H9 (cell line): Measurements from ENCODE around the gene SLC25A22. TPM values are rescaled to one million over a fixed set of nuclear protein-coding genes. Genes with fewer than 3 reads are reported as not detected.

Experiments
- DNase-seq: peaks from one replicate; pipeline ENCODE4 v3.0.0-alpha.2; 2017
- H2AFZ ChIP-seq: one replicate; pipeline ENCODE4 v1.6.1; 2013; ENCODE audit warnings: mild to moderate bottlenecking, low read length, control low read depth, moderate library complexity
- H2AK5ac ChIP-seq: 2 replicates; pipeline ENCODE4 v1.6.1; 2013; ENCODE audit warnings: low read length, control low read depth, mixed read lengths; ENCODE audit not compliant: insufficient read length
- H2BK120ac ChIP-seq: one replicate; pipeline ENCODE4 v1.6.1; 2013; ENCODE audit warnings: low read depth, mild to moderate bottlenecking, low read length, control low read depth, inconsistent platforms; ENCODE audit not compliant: poor library complexity, severe bottlenecking
- H2BK12ac ChIP-seq: 2 replicates; pipeline ENCODE4 v1.6.1; 2013; ENCODE audit warnings: low read length, control low read depth, mixed read lengths, low read depth; ENCODE audit not compliant: insufficient read length
- H2BK15ac ChIP-seq: 2 replicates; pipeline ENCODE4 v1.6.1; 2013; ENCODE audit warnings: low read depth, low read length, control low read depth
- H2BK20ac ChIP-seq: one replicate; pipeline ENCODE4 v1.6.1; 2013; ENCODE audit warnings: low read depth, mild to moderate bottlenecking, low read length, control low read depth, inconsistent platforms; ENCODE audit not compliant: poor library complexity, severe bottlenecking
- H2BK5ac ChIP-seq: 2 replicates; pipeline ENCODE4 v1.6.1; 2013; ENCODE audit warnings: low read length, control low read depth, mixed read lengths; ENCODE audit not compliant: insufficient read length
- H3K14ac ChIP-seq: 2 replicates; pipeline ENCODE4 v1.6.1; 2013; ENCODE audit warnings: low read length, control low read depth; ENCODE audit not compliant: insufficient read depth
- H3K18ac ChIP-seq: 2 replicates; pipeline ENCODE4 v1.6.1; 2013; ENCODE audit warnings: low read depth, mild to moderate bottlenecking, mixed read lengths, low read length, control low read depth; ENCODE audit not compliant: insufficient read length
- H3K23ac ChIP-seq: 2 replicates; pipeline ENCODE4 v1.6.1; 2013; ENCODE audit warnings: low read length, control low read depth, mixed read lengths, low read depth; ENCODE audit not compliant: insufficient read length
- H3K23me2 ChIP-seq: 2 replicates; pipeline ENCODE4 v1.6.1; 2013; ENCODE audit warnings: low read depth, mild to moderate bottlenecking, mixed read lengths, low read length, control low read depth; ENCODE audit not compliant: insufficient read length, poor library complexity, severe bottlenecking
- H3K27ac ChIP-seq: 2 replicates; pipeline ENCODE4 v1.5.1; 2013; ENCODE audit warnings: low read length, control low read depth, mixed read lengths, low read depth; ENCODE audit not compliant: insufficient read length
- H3K27me3 ChIP-seq: 2 replicates; pipeline ENCODE4 v1.6.1; 2013; ENCODE audit warnings: low read length, control low read depth, inconsistent platforms; ENCODE audit not compliant: insufficient read depth
- H3K4ac ChIP-seq: 2 replicates; pipeline ENCODE4 v1.6.1; 2013; ENCODE audit warnings: low read depth, mild to moderate bottlenecking, control low read depth, inconsistent platforms, low read length, moderate library complexity
- H3K4me1 ChIP-seq: 2 replicates; pipeline ENCODE4 v1.6.1; 2013; ENCODE audit warnings: low read length, control low read depth, inconsistent platforms; ENCODE audit not compliant: insufficient read depth
- H3K4me2 ChIP-seq: 2 replicates; pipeline ENCODE4 v1.6.1; 2013; ENCODE audit warnings: low read length, control low read depth, mixed read lengths; ENCODE audit not compliant: insufficient read length, insufficient read depth
- H3K56ac ChIP-seq: 2 replicates; pipeline ENCODE4 v1.6.1; 2013; ENCODE audit warnings: low read depth, mild to moderate bottlenecking, mixed read lengths, low read length, control low read depth; ENCODE audit not compliant: insufficient read length
- H3K79me1 ChIP-seq: 2 replicates; pipeline ENCODE4 v1.6.1; 2013; ENCODE audit warnings: low read depth, mild to moderate bottlenecking, moderate library complexity, low read length, control low read depth, inconsistent platforms; ENCODE audit not compliant: insufficient read depth, poor library complexity, severe bottlenecking
- H3K79me2 ChIP-seq: 2 replicates; pipeline ENCODE4 v1.6.1; 2013; ENCODE audit warnings: low read length, control low read depth, inconsistent platforms; ENCODE audit not compliant: insufficient read depth
- H3K9ac ChIP-seq: 2 replicates; pipeline ENCODE4 v1.6.1; 2013; ENCODE audit warnings: low read length, control low read depth, mixed read lengths; ENCODE audit not compliant: insufficient read length; ENCODE audit errors: extremely low read depth
- H3K9me3 ChIP-seq: one replicate; pipeline ENCODE4 v1.6.1; 2013; ENCODE audit warnings: low read depth, low read length, inconsistent platforms; ENCODE audit not compliant: control insufficient read depth
- H3T11ph ChIP-seq: one replicate; pipeline ENCODE4 v1.6.1; 2013; ENCODE audit warnings: mild to moderate bottlenecking, low read length, control low read depth, inconsistent platforms
- H4K20me1 ChIP-seq: one replicate; pipeline ENCODE4 v1.6.1; 2013; ENCODE audit not compliant: control insufficient read depth, insufficient read length, insufficient read depth
- H4K5ac ChIP-seq: 2 replicates; pipeline ENCODE4 v1.6.1; 2013; ENCODE audit warnings: low read depth, mild to moderate bottlenecking, mixed read lengths, low read length, control low read depth; ENCODE audit not compliant: insufficient read length
- H4K8ac ChIP-seq: replicated peaks from 2 replicates; pipeline ENCODE4 v1.6.1; 2013; ENCODE audit warnings: low read length, control low read depth, mixed read lengths, low read depth; ENCODE audit not compliant: insufficient read length
- H4K91ac ChIP-seq: 2 replicates; pipeline ENCODE4 v1.6.1; 2013; ENCODE audit warnings: low read depth, mild to moderate bottlenecking, moderate library complexity, mixed read lengths, low read length, control low read depth; ENCODE audit not compliant: insufficient read length
- H3K27ac Mint-ChIP-seq, 3 experiments: 2 replicates in 2 of 3; 3 replicates in 1 of 3; pipeline ENCODE4 v1.8.0; 2020 to 2021; ENCODE audit warnings: mixed read lengths in 3 of 3, mild to moderate bottlenecking in 1 of 3, moderate library complexity in 1 of 3
- H3K27me3 Mint-ChIP-seq: 2 replicates; pipeline ENCODE4 v1.8.0; 2021; ENCODE audit warnings: low read depth, mild to moderate bottlenecking, moderate library complexity, mixed read lengths
- H3K36me3 Mint-ChIP-seq, 3 experiments: 2 replicates in 2 of 3; 3 replicates in 1 of 3; pipeline ENCODE4 v1.8.0; 2020 to 2021; ENCODE audit warnings: low read depth in 3 of 3, mixed read lengths in 3 of 3; ENCODE audit not compliant: insufficient read depth in 1 of 3
- H3K4me1 Mint-ChIP-seq, 2 experiments: 2 replicates each; pipeline ENCODE4 v1.8.0; 2020; ENCODE audit warnings: mixed read lengths in 2 of 2
- H3K4me3 Mint-ChIP-seq, 2 experiments: 2 replicates in 1 of 2; 3 replicates in 1 of 2; pipeline ENCODE4 v1.8.0; 2020 to 2021; ENCODE audit warnings: mild to moderate bottlenecking in 2 of 2, mixed read lengths in 2 of 2, moderate library complexity in 1 of 2
- H3K9me3 Mint-ChIP-seq, 2 experiments: 2 replicates in 1 of 2; 3 replicates in 1 of 2; pipeline ENCODE4 v1.8.0; 2020; ENCODE audit warnings: mild to moderate bottlenecking in 2 of 2, mixed read lengths in 2 of 2, moderate library complexity in 1 of 2
- WGBS: extraction: QIAGEN DNeasy Blood & Tissue Kit; methylation state at CpG from one replicate; pipeline ENCODE4 v1.1.7; 2013; ENCODE audit warnings: missing lambda C conversion rate, low lambda C conversion rate, mixed read lengths; ENCODE audit not compliant: insufficient read length; ENCODE audit errors: extremely low coverage; 5-methylcytosine and 5-hydroxymethylcytosine counted together
- total RNA-seq: library from RNA; stranded (reverse); gene quantifications from 2 replicates; pipeline ENCODE4 v1.2.1, GENCODE V29; 2021
- TF ChIP-seq, protein P1 (sequence below): fragments of 200-600 bp; sonication (generic); conservative IDR thresholded peaks from 3 replicates; pipeline ENCODE4 v1.8.0; 2021; ENCODE audit warnings: antibody characterized with exemption, mild to moderate bottlenecking

The SLC25A22 gene
- total RNA-seq, 1 experiment from 2014 or later: 51.9 TPM

GRCh38 chr11:827897-828192, 29.8 kb upstream of the SLC25A22 start, which contains the start of gene CRACR2B:
Gene CRACR2B, plus strand, starts transcription at chr11:827919. Its CDS starts 689 bp downstream, at chr11:828608.
- no peak within 1 kb of the TSS for H2BK12ac ChIP-seq
- H3K4me2 ChIP-seq: peak within 1 kb of the TSS; percentile 58
- Mint-ChIP-seq H3K4me3 (peak within 1 kb of the TSS; percentile 79 to 84), H3K36me3 (peaks cover 0 to 15% (median 10%) of the 10 kb centered on the region in 3 experiments; a peak in 6 of 7 replicates), H3K9me3 (no peaks in the 10 kb centered on the region), H3K27me3 (peaks cover 36% of the 10 kb centered on the region), H3K4me1 (peaks cover 32 to 44% of the 10 kb centered on the region in 2 experiments), H3K27ac (peak within 1 kb of the TSS in 2 of 3 experiments; percentile 68 to 85; a peak in 3 of 7 replicates)
- no peaks in the 10 kb centered on the region; the same call in 1 of the 2 replicates for H3K4me1 ChIP-seq
- no peaks in the 10 kb centered on the region for H3K79me2 ChIP-seq
- H3K9me3 ChIP-seq: no peaks in the 10 kb centered on the region
- no peak within 1 kb of the TSS for H3K4ac ChIP-seq
- H2AK5ac ChIP-seq: no peak within 1 kb of the TSS
- TF ChIP-seq, protein P1, sequence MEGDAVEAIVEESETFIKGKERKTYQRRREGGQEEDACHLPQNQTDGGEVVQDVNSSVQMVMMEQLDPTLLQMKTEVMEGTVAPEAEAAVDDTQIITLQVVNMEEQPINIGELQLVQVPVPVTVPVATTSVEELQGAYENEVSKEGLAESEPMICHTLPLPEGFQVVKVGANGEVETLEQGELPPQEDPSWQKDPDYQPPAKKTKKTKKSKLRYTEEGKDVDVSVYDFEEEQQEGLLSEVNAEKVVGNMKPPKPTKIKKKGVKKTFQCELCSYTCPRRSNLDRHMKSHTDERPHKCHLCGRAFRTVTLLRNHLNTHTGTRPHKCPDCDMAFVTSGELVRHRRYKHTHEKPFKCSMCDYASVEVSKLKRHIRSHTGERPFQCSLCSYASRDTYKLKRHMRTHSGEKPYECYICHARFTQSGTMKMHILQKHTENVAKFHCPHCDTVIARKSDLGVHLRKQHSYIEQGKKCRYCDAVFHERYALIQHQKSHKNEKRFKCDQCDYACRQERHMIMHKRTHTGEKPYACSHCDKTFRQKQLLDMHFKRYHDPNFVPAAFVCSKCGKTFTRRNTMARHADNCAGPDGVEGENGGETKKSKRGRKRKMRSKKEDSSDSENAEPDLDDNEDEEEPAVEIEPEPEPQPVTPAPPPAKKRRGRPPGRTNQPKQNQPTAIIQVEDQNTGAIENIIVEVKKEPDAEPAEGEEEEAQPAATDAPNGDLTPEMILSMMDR: no peak
- no peak within 1 kb of the TSS for H2AFZ ChIP-seq
- no peak within 1 kb of the TSS for H2BK15ac ChIP-seq
- H3K23me2 ChIP-seq: peaks cover 27% of the 10 kb centered on the region
- H3T11ph ChIP-seq: no peak within 1 kb of the TSS
- no peak within 1 kb of the TSS for H4K8ac ChIP-seq
- H3K27me3 ChIP-seq: peaks cover 9% of the 10 kb centered on the region; the same call in 1 of the 2 replicates
- peak within 1 kb of the TSS; percentile 68 for H3K18ac ChIP-seq
- H4K5ac ChIP-seq: no peak within 1 kb of the TSS
- no peak for DNase-seq
- H2BK20ac ChIP-seq: no peak within 1 kb of the TSS
- no CpG with 5 or more reads among the region's 5 CpGs for WGBS
- no peaks in the 10 kb centered on the region for H4K20me1 ChIP-seq
- H3K23ac ChIP-seq: no peak within 1 kb of the TSS
- no peak within 1 kb of the TSS for H2BK5ac ChIP-seq
- H2BK120ac ChIP-seq: no peak within 1 kb of the TSS
- H3K9ac ChIP-seq: no peak within 1 kb of the TSS
- H3K14ac ChIP-seq: peak within 1 kb of the TSS; percentile 60; the same call in 1 of the 2 replicates
- H4K91ac ChIP-seq: no peak within 1 kb of the TSS
- H3K56ac ChIP-seq: no peak within 1 kb of the TSS
- H3K27ac ChIP-seq: no peak within 1 kb of the TSS
- H3K79me1 ChIP-seq: no peaks in the 10 kb centered on the region
